ENCODE measurements around the gene TBK1. TPM values are rescaled to one million over a fixed set of nuclear protein-coding genes. Genes with fewer than 3 reads are reported as not detected.
"Not testable (repeated sequence)": the region's sequence is repeated elsewhere in the genome, so short reads cannot be mapped to it uniquely, and the experiment has no call there.

Gene TBK1
- total RNA-seq, 4 donors from 2014 or later: 24.9 to 38.0 (median 30.2) TPM

GRCh38 chr12:64531665-64532334, 79.9 kb downstream of the TBK1 start:
- Histone ChIP-seq H3K27ac (no peak overlapping the region), H3K4me3 (no peak overlapping the region), H3K9me3 (no peaks in the 10 kb centered on the region), H3K36me3 (no peaks in the 10 kb centered on the region), H3K27me3 (no peaks in the 10 kb centered on the region), H3K4me1 (no peaks in the 10 kb centered on the region)
- no peak for TF ChIP-seq CTCF (IDR thresholded peaks at IDR 0.05)
- TF ChIP-seq POLR2A (IDR thresholded peaks at IDR 0.05): no peak
- DNase-seq: no peak

GRCh38 chr12:64532734-64533351, 80.9 kb downstream of the TBK1 start:
- H3K27ac ChIP-seq: no peak overlapping the region
- no peak overlapping the region for H3K4me3 ChIP-seq
- H3K27me3 ChIP-seq: no peaks in the 10 kb centered on the region
- TF ChIP-seq POLR2A (IDR thresholded peaks at IDR 0.05): no peak
- H3K9me3 ChIP-seq: no peaks in the 10 kb centered on the region
- H3K36me3 ChIP-seq: no peaks in the 10 kb centered on the region
- no peak for DNase-seq
- no peaks in the 10 kb centered on the region for H3K4me1 ChIP-seq

- H3K27ac ChIP-seq: no peak overlapping the region
- no peaks in the 10 kb centered on the region for H3K4me1 ChIP-seq
- no peak overlapping the region for H3K4me3 ChIP-seq
- DNase-seq: no peak
- no peaks in the 10 kb centered on the region for H3K9me3 ChIP-seq
- no peaks in the 10 kb centered on the region for H3K27me3 ChIP-seq
- H3K36me3 ChIP-seq: no peaks in the 10 kb centered on the region
- TF ChIP-seq POLR2A (IDR thresholded peaks at IDR 0.05) (no peak), CTCF (IDR thresholded peaks at IDR 0.05) (no peak)
Observed at GRCh38 chr12:64534672-64535199, 82.8 kb downstream of the TBK1 start.

GRCh38 chr12:64538121-64538520, 86.2 kb downstream of the TBK1 start:
- H3K4me3 ChIP-seq: no peak overlapping the region
- H3K4me1 ChIP-seq: no peaks in the 10 kb centered on the region
- H3K27ac ChIP-seq: no peak overlapping the region
- no peak for DNase-seq
- H3K9me3 ChIP-seq: no peaks in the 10 kb centered on the region
- TF ChIP-seq POLR2A (IDR thresholded peaks at IDR 0.05) (no peak), CTCF (IDR thresholded peaks at IDR 0.05) (no peak)
- H3K36me3 ChIP-seq: no peaks in the 10 kb centered on the region
- no peaks in the 10 kb centered on the region for H3K27me3 ChIP-seq

GRCh38 chr12:64542409-64543047, 90.6 kb downstream of the TBK1 start:
- H3K4me1 ChIP-seq, H3K4me3 ChIP-seq, H3K27ac ChIP-seq, H3K9me3 ChIP-seq, H3K27me3 ChIP-seq, DNase-seq, H3K36me3 ChIP-seq: not testable (repeated sequence)

GRCh38 chr12:64544371-64545080, 92.6 kb downstream of the TBK1 start:
- TF ChIP-seq CTCF (IDR thresholded peaks at IDR 0.05) (no peak), POLR2A (IDR thresholded peaks at IDR 0.05) (no peak)
- Histone ChIP-seq H3K4me3 (no peak overlapping the region), H3K27ac (no peak overlapping the region), H3K36me3 (no peaks in the 10 kb centered on the region), H3K27me3 (no peaks in the 10 kb centered on the region), H3K4me1 (no peaks in the 10 kb centered on the region), H3K9me3 (no peaks in the 10 kb centered on the region)
- DNase-seq: no peak

All from Peyer's patch (tissue), 4 donors.